Measurements from ENCODE around the gene ATRNL1. TPM values are rescaled to one million over a fixed set of nuclear protein-coding genes. Genes with fewer than 3 reads are reported as not detected.

The ATRNL1 gene
- total RNA-seq, 1 donor from 2014 or later = 15.5 TPM

DNA sequence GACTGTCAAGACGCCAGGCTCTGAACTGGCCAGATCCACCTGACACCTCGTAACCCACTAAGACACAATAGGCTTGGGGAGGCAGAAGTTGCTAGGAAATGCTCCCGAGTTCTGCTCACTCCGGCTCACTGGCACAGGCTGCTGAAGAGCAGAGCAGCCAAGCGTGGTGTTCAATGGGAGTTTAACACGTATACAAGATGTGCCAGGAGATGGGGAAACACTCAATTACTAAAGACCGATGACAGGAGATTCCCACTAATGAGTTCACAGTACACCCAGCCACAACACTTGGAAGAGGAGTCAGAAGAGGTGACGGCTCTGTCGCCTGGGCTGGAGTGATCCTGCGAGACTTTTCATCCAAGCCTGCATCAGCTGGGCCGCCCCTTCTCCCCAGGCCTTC lies 876.4 kb downstream of the ATRNL1 start:
- no peaks in the 10 kb centered on the region for H3K36me3 ChIP-seq
- TF ChIP-seq CTCF (IDR thresholded peaks at IDR 0.05) (no peak), POLR2A (IDR thresholded peaks at IDR 0.05) (no peak), POLR2AphosphoS5 (IDR thresholded peaks at IDR 0.05; ENCODE audit: insufficient read depth in 1 of 2, low read depth in 1 of 2) (no peak)
- peak in 1 of 2 donors; percentile 74 for DNase-seq (ENCODE audit: extremely low spot score in 2 of 2)
- no peak overlapping the region for H3K27ac ChIP-seq
- no peak overlapping the region for H3K4me3 ChIP-seq
- H3K9me3 ChIP-seq = no peaks in the 10 kb centered on the region
- no peaks in the 10 kb centered on the region for H3K27me3 ChIP-seq
- intact Hi-C loops (cut with DNase I) = no loop called here
- H3K4me1 ChIP-seq = no peaks in the 10 kb centered on the region

DNA sequence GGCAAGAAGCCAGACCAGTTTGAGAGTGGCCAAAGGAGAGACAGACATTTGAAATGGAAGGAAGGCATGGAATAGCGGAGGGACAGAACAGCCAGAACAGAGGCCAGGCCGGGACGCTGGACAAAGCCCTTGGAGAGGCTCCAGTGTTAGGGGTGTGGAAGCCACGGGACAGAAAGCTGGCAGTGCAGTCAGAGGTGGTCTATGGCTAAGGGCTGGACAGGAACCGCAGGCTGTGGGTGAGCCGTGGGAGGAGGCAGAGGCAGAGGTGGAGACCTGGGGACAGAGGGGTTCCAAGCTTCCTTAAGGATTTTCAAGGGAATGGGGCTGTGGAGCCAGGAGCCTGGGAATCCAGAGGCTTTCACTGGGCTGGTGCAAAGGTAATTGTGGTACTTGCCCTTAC lies 878.8 kb downstream of the ATRNL1 start:
- peak in 1 of 2 donors; percentile 80 for DNase-seq (ENCODE audit: extremely low spot score in 2 of 2)
- TF ChIP-seq CTCF (IDR thresholded peaks at IDR 0.05) = no peak
- intact Hi-C loops (cut with DNase I) = no loop called here
- H3K4me3 ChIP-seq = no peak overlapping the region
- H3K4me1 ChIP-seq = no peaks in the 10 kb centered on the region
- H3K36me3 ChIP-seq = no peaks in the 10 kb centered on the region
- no peak overlapping the region for H3K27ac ChIP-seq
- no peaks in the 10 kb centered on the region for H3K27me3 ChIP-seq
- H3K9me3 ChIP-seq = no peaks in the 10 kb centered on the region

GRCh38 chr10:115972426-115972825 lies 879.3 kb downstream of the ATRNL1 start:
- H3K4me3 ChIP-seq = no peak overlapping the region
- TF ChIP-seq CTCF (IDR thresholded peaks at IDR 0.05) = no peak
- TF ChIP-seq POLR2A (IDR thresholded peaks at IDR 0.05) = no peak
- no peak for TF ChIP-seq POLR2AphosphoS5 (IDR thresholded peaks at IDR 0.05; ENCODE audit: insufficient read depth in 1 of 2, low read depth in 1 of 2)
- peak in 1 of 2 donors; percentile 58 for DNase-seq (ENCODE audit: extremely low spot score in 2 of 2)
- H3K27ac ChIP-seq = no peak overlapping the region
- H3K4me1 ChIP-seq = no peaks in the 10 kb centered on the region
- H3K36me3 ChIP-seq = no peaks in the 10 kb centered on the region
- intact Hi-C loops (cut with DNase I) = no loop called here
- H3K27me3 ChIP-seq = no peaks in the 10 kb centered on the region
- no peaks in the 10 kb centered on the region for H3K9me3 ChIP-seq

DNA sequence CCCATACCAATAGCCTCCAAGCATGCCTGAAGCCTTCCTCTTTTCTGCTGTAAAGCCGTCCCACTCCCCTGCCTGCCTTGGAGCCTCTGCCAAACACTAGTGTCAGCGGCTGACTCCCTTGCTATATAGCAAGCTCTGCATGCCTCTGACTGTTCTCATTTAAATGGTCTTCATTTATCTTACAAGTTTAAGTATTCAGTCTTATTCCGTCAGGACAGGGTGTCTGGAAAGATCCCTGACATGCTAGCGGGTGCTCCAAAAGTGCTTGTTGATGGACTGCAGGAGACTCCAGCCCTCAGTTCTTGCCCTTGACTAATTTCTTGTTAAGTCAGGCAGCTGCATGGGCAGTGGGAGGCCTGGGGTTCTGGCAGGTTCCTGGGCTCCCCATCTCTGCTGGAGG lies 881.2 kb downstream of the ATRNL1 start:
- Histone ChIP-seq H3K4me1 (no peaks in the 10 kb centered on the region), H3K27ac (no peak overlapping the region), H3K4me3 (no peak overlapping the region), H3K9me3 (no peaks in the 10 kb centered on the region), H3K27me3 (no peaks in the 10 kb centered on the region), H3K36me3 (no peaks in the 10 kb centered on the region)
- peak in 1 of 2 donors; percentile 75 for DNase-seq (ENCODE audit: extremely low spot score in 2 of 2)
- intact Hi-C loops (cut with DNase I) = no loop called here
- no peak for TF ChIP-seq POLR2AphosphoS5 (IDR thresholded peaks at IDR 0.05; ENCODE audit: insufficient read depth in 1 of 2, low read depth in 1 of 2)
- TF ChIP-seq POLR2A (IDR thresholded peaks at IDR 0.05) = no peak
- no peak for TF ChIP-seq CTCF (IDR thresholded peaks at IDR 0.05)

DNA sequence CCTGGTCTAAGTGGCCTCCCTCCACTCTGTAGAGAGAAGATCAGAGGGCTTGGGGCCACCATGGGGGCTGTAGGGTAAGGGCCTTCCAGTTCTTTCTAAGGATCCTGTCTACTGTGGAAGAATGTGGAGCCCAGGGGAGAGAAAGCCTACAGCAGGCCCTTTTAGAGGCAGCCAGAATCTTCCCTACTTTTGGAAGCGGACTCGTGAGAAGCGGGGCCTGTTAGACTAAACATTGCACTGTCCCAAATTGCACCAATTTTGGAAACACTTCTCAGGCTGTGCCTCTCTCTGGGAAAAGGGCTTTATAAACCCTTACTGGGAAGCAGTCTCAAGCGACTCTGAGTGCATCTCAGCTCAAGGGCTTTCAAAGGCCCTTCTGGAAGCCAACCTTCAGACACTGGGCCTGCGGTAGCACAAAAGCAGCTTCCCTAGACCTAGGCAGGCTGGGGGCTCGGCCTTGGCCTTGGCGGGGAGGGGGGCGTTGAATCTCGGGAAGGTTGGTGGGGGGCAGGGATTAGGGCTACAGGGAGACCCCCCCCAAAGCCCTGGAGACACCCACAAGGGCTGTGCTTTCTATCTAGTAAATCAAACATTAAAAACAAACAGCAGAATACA lies 881.8 kb downstream of the ATRNL1 start:
- no peak overlapping the region for H3K4me3 ChIP-seq
- no peak overlapping the region for H3K27ac ChIP-seq
- H3K36me3 ChIP-seq = no peaks in the 10 kb centered on the region
- H3K27me3 ChIP-seq = no peaks in the 10 kb centered on the region
- intact Hi-C loops (cut with DNase I) = no loop called here
- TF ChIP-seq POLR2A (IDR thresholded peaks at IDR 0.05) = no peak
- TF ChIP-seq POLR2AphosphoS5 (IDR thresholded peaks at IDR 0.05; ENCODE audit: insufficient read depth in 1 of 2, low read depth in 1 of 2) = no peak
- no peak for TF ChIP-seq CTCF (IDR thresholded peaks at IDR 0.05)
- no peaks in the 10 kb centered on the region for H3K4me1 ChIP-seq
- H3K9me3 ChIP-seq = no peaks in the 10 kb centered on the region
- peak in 1 of 2 donors; percentile 49 for DNase-seq (ENCODE audit: extremely low spot score in 2 of 2)
